22Rv1 (cell line): ENCODE measurements around the gene TSR2.

Experiments used
- H3K27ac ChIP-seq: fragments of 450-650 bp; 2 replicates; pipeline ENCODE4 v1.5.1; 2017
- ZFX ChIP-seq: fragments of 450-650 bp; IDR thresholded peaks from 2 replicates; pipeline ENCODE4 v1.6.1; 2017; ENCODE audit warnings: antibody characterized with exemption, borderline replicate concordance
- TF ChIP-seq, protein P1 (sequence below): fragments of 450-650 bp; IDR thresholded peaks from 2 replicates; pipeline ENCODE4 v1.5.1; 2017; ENCODE audit warnings: mild to moderate bottlenecking

Gene TSR2

DNA sequence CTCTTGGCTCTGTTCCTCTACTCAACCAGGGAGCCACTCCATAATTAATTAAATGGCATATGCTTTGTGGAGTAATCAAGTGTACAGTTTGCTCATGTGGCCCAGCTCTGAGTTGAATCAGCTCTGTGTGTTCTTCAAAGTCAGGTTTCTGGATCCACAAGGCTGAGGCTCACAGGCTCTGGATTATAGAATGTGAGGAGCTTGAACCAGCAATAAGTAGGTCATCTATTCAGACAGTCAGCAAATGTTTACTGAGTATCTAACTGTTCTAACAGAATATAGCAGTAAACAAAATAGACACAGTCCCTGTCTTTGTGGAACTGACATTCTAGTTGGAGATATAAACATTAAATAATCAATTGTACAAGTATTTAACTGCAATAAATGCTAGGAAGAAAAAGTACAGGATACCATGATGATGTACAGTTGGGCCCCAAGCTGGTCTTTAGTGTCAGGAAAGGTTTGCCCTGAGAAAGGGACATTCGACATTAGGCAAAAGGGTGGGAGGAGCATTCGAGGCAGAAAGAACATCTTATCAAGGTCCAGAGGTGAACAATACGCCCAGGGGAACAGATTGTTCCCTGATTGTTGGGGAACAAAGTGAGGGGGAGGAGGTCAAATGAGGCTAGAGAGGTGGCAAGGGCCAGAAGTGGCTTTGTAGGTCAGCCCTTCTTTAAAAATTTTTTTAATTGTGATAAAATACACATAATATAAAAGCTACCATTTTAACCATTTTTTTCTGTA lies 20.5 kb upstream of the TSR2 start:
- H3K27ac ChIP-seq: no peak overlapping the region
- TF ChIP-seq ZFX: no peak
- TF ChIP-seq, protein P1, sequence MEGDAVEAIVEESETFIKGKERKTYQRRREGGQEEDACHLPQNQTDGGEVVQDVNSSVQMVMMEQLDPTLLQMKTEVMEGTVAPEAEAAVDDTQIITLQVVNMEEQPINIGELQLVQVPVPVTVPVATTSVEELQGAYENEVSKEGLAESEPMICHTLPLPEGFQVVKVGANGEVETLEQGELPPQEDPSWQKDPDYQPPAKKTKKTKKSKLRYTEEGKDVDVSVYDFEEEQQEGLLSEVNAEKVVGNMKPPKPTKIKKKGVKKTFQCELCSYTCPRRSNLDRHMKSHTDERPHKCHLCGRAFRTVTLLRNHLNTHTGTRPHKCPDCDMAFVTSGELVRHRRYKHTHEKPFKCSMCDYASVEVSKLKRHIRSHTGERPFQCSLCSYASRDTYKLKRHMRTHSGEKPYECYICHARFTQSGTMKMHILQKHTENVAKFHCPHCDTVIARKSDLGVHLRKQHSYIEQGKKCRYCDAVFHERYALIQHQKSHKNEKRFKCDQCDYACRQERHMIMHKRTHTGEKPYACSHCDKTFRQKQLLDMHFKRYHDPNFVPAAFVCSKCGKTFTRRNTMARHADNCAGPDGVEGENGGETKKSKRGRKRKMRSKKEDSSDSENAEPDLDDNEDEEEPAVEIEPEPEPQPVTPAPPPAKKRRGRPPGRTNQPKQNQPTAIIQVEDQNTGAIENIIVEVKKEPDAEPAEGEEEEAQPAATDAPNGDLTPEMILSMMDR: no peak

DNA sequence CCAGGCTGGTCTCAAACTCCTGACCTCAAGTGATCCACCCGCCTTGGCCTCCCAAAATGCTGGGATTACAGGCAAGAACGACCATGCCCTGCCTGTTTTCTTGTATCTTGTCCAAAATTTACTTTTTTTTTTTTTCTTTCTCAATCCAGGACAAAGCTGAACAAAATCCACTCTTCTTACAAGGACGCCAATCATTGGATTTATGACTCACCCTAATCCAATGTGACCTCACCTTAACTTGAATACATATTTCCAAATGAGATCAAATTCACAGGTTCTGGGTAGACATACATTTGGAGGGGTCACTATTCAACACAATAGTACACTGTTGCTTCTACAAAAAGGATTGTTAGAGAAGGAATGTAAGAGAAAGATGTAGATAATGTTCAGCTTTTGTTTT lies 18.0 kb upstream of the TSR2 start:
- no peak for TF ChIP-seq ZFX
- TF ChIP-seq, protein P1: no peak
- no peak overlapping the region for H3K27ac ChIP-seq

DNA sequence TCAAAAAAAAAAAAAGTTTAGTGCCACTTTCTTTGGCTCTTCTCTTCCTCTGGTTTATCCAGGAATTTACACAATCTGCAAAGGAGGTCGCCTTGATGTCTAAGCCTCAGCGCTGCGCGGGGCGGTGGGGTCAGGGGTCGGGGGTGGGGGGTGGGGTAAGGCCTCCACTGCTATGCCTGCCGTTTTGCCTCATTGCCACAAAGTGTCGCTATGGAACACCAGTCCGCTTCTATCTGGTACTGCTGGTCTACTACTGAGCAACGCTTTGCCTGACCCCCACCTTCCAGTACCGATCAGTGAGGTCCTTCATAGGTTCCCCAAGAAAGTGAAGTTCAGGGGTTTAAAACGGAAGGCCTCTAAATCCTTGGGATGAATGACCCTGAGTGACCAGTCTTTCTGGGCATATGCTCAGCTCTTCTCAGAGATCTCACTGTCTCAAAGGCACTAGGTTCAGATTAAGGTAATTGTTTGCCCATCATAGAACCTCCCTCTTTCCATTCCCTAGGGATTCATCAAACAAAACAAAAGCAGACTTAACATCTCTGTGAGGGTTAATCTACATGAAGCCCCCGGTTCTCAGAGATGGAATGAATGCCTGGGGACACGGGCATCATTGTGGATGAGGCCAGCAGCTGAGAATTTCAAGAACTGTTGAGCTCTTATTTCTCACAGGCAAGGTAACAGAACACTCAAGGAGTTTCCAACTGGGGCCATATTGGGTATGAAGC lies 16.9 kb upstream of the TSR2 start:
- TF ChIP-seq ZFX: no peak
- TF ChIP-seq, protein P1: no peak
- H3K27ac ChIP-seq: no peak overlapping the region

DNA sequence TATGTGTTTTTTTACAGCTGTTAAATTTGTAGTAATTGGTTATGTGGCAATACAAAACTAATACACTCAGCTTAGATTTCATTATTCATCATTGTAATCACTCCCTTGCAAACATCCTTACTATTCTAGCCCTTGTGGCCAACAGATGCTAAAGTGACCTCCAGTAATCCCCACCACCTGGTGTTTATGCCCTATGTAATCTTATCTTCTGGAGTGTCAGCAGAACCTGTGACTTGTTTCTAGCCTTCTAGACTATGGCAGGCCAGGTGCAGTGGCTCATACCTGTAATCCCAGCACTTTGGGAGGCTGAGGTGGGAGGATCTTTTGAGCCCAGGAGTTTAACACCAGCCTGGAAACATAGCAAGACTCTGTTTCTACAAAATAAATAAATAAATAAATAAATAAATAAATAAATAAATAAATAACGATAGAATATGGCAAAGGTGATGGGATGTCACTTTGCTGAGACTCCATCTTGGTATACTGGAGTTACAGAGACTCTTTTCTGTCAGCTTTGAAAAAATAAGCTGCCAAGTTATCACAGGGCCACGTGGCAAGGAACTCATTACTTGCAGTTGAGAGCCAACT lies 12.3 kb upstream of the TSR2 start:
- no peak for TF ChIP-seq ZFX
- TF ChIP-seq, protein P1: no peak
- no peak overlapping the region for H3K27ac ChIP-seq

DNA sequence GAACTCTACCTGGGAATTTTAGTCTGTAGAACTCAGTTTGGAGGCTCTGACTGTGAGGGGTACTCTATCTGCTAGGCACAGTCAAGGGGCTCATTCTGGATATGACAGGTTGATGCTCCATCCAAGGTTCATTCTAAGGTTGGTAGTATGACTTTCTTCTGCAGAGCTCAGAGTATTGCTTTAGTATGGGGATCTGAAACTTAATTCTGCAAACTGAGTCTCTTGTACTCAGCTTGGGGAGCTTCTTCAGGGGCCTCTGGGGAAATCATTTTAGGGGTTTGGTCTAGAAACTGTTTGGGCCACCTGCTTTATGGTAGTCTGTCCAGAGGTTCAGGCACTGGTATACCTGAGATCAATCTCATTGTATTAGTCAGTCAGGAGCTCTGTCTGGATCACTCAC lies 9.7 kb upstream of the TSR2 start:
- TF ChIP-seq, protein P1: no peak
- TF ChIP-seq ZFX: no peak
- no peak overlapping the region for H3K27ac ChIP-seq

DNA sequence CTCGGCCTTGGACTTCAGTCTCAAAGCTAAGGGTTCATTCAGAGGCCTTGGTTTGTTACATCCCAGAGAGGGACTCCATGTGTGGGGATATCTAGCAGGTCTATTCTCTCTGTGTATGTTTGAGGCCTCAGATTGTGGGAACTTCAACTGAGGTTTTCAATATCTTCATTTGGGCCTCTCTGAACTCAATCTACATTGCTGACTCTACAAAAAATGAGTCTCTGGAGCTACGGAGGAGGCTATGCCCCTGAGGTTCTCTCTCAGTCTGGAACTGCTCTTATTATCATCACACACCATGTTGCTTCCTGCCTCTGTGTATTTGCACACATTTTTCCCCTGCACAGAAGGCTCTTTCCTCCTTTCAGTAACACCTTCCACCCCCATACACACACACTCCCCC lies 5.1 kb upstream of the TSR2 start:
- no peak overlapping the region for H3K27ac ChIP-seq
- no peak for TF ChIP-seq ZFX
- TF ChIP-seq, protein P1: no peak

DNA sequence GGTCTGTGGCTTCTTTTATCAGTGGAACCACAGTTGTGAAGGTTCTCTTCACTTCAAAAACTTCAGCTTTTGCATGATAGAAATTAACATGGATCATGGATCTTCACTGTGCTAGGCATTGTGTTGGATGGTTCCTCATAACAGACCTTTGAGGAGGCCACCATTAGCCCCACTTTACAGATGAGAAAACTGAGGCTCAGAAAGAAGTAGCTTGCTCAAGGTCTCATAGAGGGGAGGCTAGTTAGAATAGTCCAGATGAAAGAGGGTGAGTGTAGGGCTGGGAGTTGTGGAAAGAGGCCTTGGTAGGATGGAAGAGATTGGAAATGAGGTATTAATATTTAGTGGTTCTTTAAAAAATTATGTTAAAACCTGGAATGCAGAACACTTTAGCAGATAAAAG lies 2.6 kb downstream of the TSR2 start:
- H3K27ac ChIP-seq: no peak overlapping the region
- TF ChIP-seq, protein P1: no peak
- TF ChIP-seq ZFX: no peak
